B cell (primary cell): ENCODE measurements around the gene PNMA3. TPM values are rescaled to one million over a fixed set of nuclear protein-coding genes. Genes with fewer than 3 reads are reported as not detected.
"Not testable (repeated sequence)": the region's sequence is repeated elsewhere in the genome, so short reads cannot be mapped to it uniquely, and the experiment has no call there.

Experiments used
- ATAC-seq: fragments of 200-7000 bp; cut with Tn5 transposase; one replicate; pipeline ENCODE4 v1.10.0; 2021; ENCODE audit warnings: low read depth, mild to moderate bottlenecking, moderate number of reproducible peaks, moderate library complexity
- CTCF ChIA-PET: fragments of 350-600 bp; sonication (Branson Sonifier 250); formaldehyde crosslinking; loops from one replicate; lab custom pipeline; 2021; ENCODE audit warnings: antibody characterized with exemption, inconsistent platforms; lab: Charles Lee
- POLR2A ChIA-PET: fragments of 350-600 bp; sonication (Branson Sonifier 250); formaldehyde crosslinking; loops from one replicate; lab custom pipeline; 2021; ENCODE audit warnings: antibody characterized with exemption; lab: Charles Lee
- DNase-seq: peaks from one replicate; pipeline ENCODE4 v3.0.0; 2013
- H2AFZ ChIP-seq: 2 replicates; pipeline ENCODE4 v1.6.1; 2012; ENCODE audit warnings: mild to moderate bottlenecking, low read depth, low read length; ENCODE audit not compliant: insufficient read depth, poor library complexity, severe bottlenecking
- H3K27ac ChIP-seq, 2 donors: 1 replicate in 1 of 2; 2 replicates in 1 of 2; pipeline ENCODE4 v1.5.1; 2012 to 2013; ENCODE audit warnings: low read length in 2 of 2, mild to moderate bottlenecking in 2 of 2, moderate library complexity in 1 of 2
- H3K27me3 ChIP-seq, 4 experiments: fragments of 200-600 bp in 1 of 4; sonication (generic) in 1 of 4; replicated peaks in 1 of 4; 1 replicate in 2 of 4; 2 replicates in 2 of 4; pipeline versions ENCODE4 v1.6.1 to v1.7.0; 2013 to 2016; ENCODE audit warnings: low read length in 3 of 4, mild to moderate bottlenecking in 2 of 4, mixed read lengths in 1 of 4, moderate library complexity in 1 of 4; ENCODE audit not compliant: insufficient read depth in 4 of 4, control insufficient read depth in 3 of 4; ENCODE audit errors: control extremely low read depth in 1 of 4
- H3K36me3 ChIP-seq, 2 experiments: replicated peaks in 1 of 2; 1 replicate in 1 of 2; 2 replicates in 1 of 2; pipeline versions ENCODE4 v1.6.1 to v1.7.1; 2013; ENCODE audit warnings: low read length in 1 of 2; ENCODE audit not compliant: insufficient read depth in 2 of 2, control insufficient read depth in 1 of 2; ENCODE audit errors: control extremely low read depth in 1 of 2, extremely low read depth in 1 of 2
- H3K4me1 ChIP-seq, 2 donors: fragments of 200-600 bp in 1 of 2; sonication (generic) in 1 of 2; 1 replicate in 1 of 2; 2 replicates in 1 of 2; pipeline versions ENCODE4 v1.5.1 to v1.6.1; 2013 to 2017; ENCODE audit warnings: low read length in 2 of 2; ENCODE audit not compliant: control insufficient read depth in 2 of 2, insufficient read depth in 2 of 2
- H3K4me2 ChIP-seq: replicated peaks from 2 replicates; pipeline ENCODE3; 2012; ENCODE audit warnings: mild to moderate bottlenecking, low read depth, low read length; ENCODE audit not compliant: poor library complexity, severe bottlenecking
- H3K4me3 ChIP-seq, 5 experiments: fragments of 200-600 bp in 1 of 5; sonication (generic) in 1 of 5; 1 replicate in 3 of 5; 2 replicates in 2 of 5; pipeline versions ENCODE4 v1.5.1 to v1.7.0; 2011 to 2016; ENCODE audit warnings: low read length in 4 of 5, mild to moderate bottlenecking in 4 of 5, low read depth in 2 of 5, control low read depth in 1 of 5, moderate library complexity in 1 of 5; ENCODE audit not compliant: insufficient read depth in 1 of 5; ENCODE audit errors: control extremely low read depth in 1 of 5, extremely low read depth in 1 of 5
- H3K79me2 ChIP-seq: fragments of 200-600 bp; sonication (generic); one replicate; pipeline ENCODE4 v1.6.0; 2016; ENCODE audit warnings: low read length; ENCODE audit not compliant: control insufficient read depth, insufficient read depth
- H3K9ac ChIP-seq: fragments of 200-600 bp; sonication (generic); 2 replicates; pipeline ENCODE4 v1.6.1; 2017; ENCODE audit warnings: mild to moderate bottlenecking, low read length, moderate library complexity
- H3K9me3 ChIP-seq, 3 donors: one replicate each; pipeline versions ENCODE4 v1.6.1 to v1.7.1; 2013; ENCODE audit warnings: low read length in 2 of 3; ENCODE audit not compliant: control insufficient read depth in 2 of 3, insufficient read depth in 1 of 3; ENCODE audit errors: control extremely low read depth in 1 of 3
- H4K20me1 ChIP-seq: 2 replicates; pipeline ENCODE4 v1.6.0; 2012; ENCODE audit warnings: mild to moderate bottlenecking, low read length; ENCODE audit not compliant: insufficient read depth, control insufficient read depth, poor library complexity, severe bottlenecking
- H3K27ac Mint-ChIP-seq: one replicate; pipeline ENCODE4 v1.8.0; 2021; ENCODE audit warnings: mixed read lengths
- H3K27me3 Mint-ChIP-seq: one replicate; pipeline ENCODE4 v1.8.0; 2021; ENCODE audit warnings: mixed read lengths
- H3K4me1 Mint-ChIP-seq: one replicate; pipeline ENCODE4 v1.8.0; 2021; ENCODE audit warnings: mixed read lengths
- H3K4me3 Mint-ChIP-seq: one replicate; pipeline ENCODE4 v1.8.0; 2021; ENCODE audit warnings: mixed read lengths
- H3K9me3 Mint-ChIP-seq: one replicate; pipeline ENCODE4 v1.8.0; 2022; ENCODE audit warnings: mixed read lengths; ENCODE audit not compliant: insufficient read depth
- WGBS: methylation state at CpG from one replicate; pipeline ENCODE4 v1.1.5; 2013; ENCODE audit warnings: missing lambda C conversion rate; ENCODE audit not compliant: insufficient coverage; 5-methylcytosine and 5-hydroxymethylcytosine counted together
- intact Hi-C: fragments of 100-400 bp; cut with micrococcal nuclease; formaldehyde crosslinking; loops from one replicate; pipeline ENCODE4 v1.10.0; 2022
- polyA plus RNA-seq: library from polyadenylated mRNA; depleted of rRNA; stranded (reverse); fragments of >200 nt; gene quantifications from 2 replicates; pipeline ENCODE4 v1.2.3, GENCODE V29; 2012
- small RNA-seq: library from RNA; depleted of rRNA; stranded (forward); fragments of <200 nt; gene quantifications from one replicate; pipeline ENCODE3, GENCODE V24; 2012; ENCODE audit warnings: low replicate concordance, low read depth; ENCODE audit not compliant: insufficient read length
- total RNA-seq, 2 donors: library from RNA; stranded (reverse); fragments of 120-200 nt in 1 of 2; gene quantifications; 1 replicate in 1 of 2; 2 replicates in 1 of 2; pipeline versions ENCODE4 v1.2.3 to v1.2.4, GENCODE V29; 2013 to 2022

The PNMA3 gene
- total and polyA plus RNA-seq, 2 donors (not counting 1 experiment from before 2014, with no cell fraction given) = 3.3 to 3.8 TPM

GRCh38 chrX:153106092-153106801 lies 50.0 kb downstream of the PNMA3 start:
- WGBS = no CpG with 5 or more reads among the region's 12 CpGs
- H3K27me3 Mint-ChIP-seq, H3K9ac ChIP-seq, H3K9me3 ChIP-seq, H3K9me3 Mint-ChIP-seq, H3K4me3 Mint-ChIP-seq, H3K27ac Mint-ChIP-seq, CTCF ChIA-PET, ATAC-seq, H3K4me3 ChIP-seq, H3K4me1 ChIP-seq, H4K20me1 ChIP-seq, H3K79me2 ChIP-seq, H2AFZ ChIP-seq, H3K4me2 ChIP-seq, DNase-seq, POLR2A ChIA-PET, intact Hi-C loops, H3K4me1 Mint-ChIP-seq, H3K27me3 ChIP-seq, H3K27ac ChIP-seq, H3K36me3 ChIP-seq: not testable (repeated sequence)

Small RNA genes within 50 kb of the gene (small RNA-seq; reads per million reads assigned to genes)
- gene AC243428.1 = not detected

Other genes starting within 250 kb of the PNMA3 start
- gene CETN2, start 225.7 kb upstream of the PNMA3 start, total RNA-seq = 9.4 and 11.1 TPM in 2 replicates
- gene CETN2, start 225.7 kb upstream of the PNMA3 start, polyA plus RNA-seq = 3.3 and 3.7 TPM in 2 replicates
- gene NSDHL, start 225.4 kb upstream of the PNMA3 start, total RNA-seq = 8.5 and 10.3 TPM in 2 replicates
- 3.1 and 4.9 TPM in 2 replicates for gene NSDHL, start 225.4 kb upstream of the PNMA3 start, polyA plus RNA-seq
- gene ZNF185, start 158.4 kb upstream of the PNMA3 start, total RNA-seq = 0.89 and 1.7 TPM in 2 replicates
- 2.3 and 2.7 TPM in 2 replicates for gene ZNF185, start 158.4 kb upstream of the PNMA3 start, polyA plus RNA-seq
- 0.62 and 1.1 TPM in 2 replicates for gene PNMA5, start 62.4 kb upstream of the PNMA3 start, total RNA-seq
- 0.35 and 0.49 TPM in 2 replicates for gene PNMA5, start 62.4 kb upstream of the PNMA3 start, polyA plus RNA-seq
- 0.20 and 0.39 TPM in 2 replicates for gene PNMA6A, start 16.0 kb downstream of the PNMA3 start, total RNA-seq
- gene PNMA6A, start 16.0 kb downstream of the PNMA3 start, polyA plus RNA-seq = 0.12 and 0.14 TPM in 2 replicates
- gene MAGEA1, start 122.8 kb downstream of the PNMA3 start, total RNA-seq = not detected in 2 replicates
- not detected in 2 replicates for gene MAGEA1, start 122.8 kb downstream of the PNMA3 start, polyA plus RNA-seq